HT1080 (cell line): ENCODE measurements around the gene PLIN3. TPM values are rescaled to one million over a fixed set of nuclear protein-coding genes. Genes with fewer than 3 reads are reported as not detected.
"Not testable (repeated sequence)": the region's sequence is repeated elsewhere in the genome, so short reads cannot be mapped to it uniquely, and the experiment has no call there.

Experiments
- DNase-seq: peaks from one replicate; pipeline ENCODE4 v3.0.0-alpha.2; 2015; ENCODE audit warnings: low read depth
- polyA plus RNA-seq, 2 experiments: library from polyadenylated mRNA; depleted of rRNA; stranded (reverse); fragments of >200 nt; gene quantifications; 2 replicates each; pipeline ENCODE4 v1.2.3, GENCODE V29; 2015
- total RNA-seq: library from RNA; depleted of rRNA; stranded (reverse); fragments of >200 nt; shearing (Covaris generic); gene quantifications from 2 replicates; pipeline ENCODE4 v1.2.3, GENCODE V29; 2014; rRNA removed

PLIN3 gene, protein sequence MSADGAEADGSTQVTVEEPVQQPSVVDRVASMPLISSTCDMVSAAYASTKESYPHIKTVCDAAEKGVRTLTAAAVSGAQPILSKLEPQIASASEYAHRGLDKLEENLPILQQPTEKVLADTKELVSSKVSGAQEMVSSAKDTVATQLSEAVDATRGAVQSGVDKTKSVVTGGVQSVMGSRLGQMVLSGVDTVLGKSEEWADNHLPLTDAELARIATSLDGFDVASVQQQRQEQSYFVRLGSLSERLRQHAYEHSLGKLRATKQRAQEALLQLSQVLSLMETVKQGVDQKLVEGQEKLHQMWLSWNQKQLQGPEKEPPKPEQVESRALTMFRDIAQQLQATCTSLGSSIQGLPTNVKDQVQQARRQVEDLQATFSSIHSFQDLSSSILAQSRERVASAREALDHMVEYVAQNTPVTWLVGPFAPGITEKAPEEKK
- total RNA-seq = 65.7 and 75.6 TPM in 2 replicates
- 116 and 123 TPM in 2 replicates for polyA plus RNA-seq (2015; cell fraction: cytosol; rRNA removed)
- 85.8 and 102 TPM in 2 replicates for polyA plus RNA-seq (2015; cell fraction: nucleus; rRNA removed)

- peak; percentile 80 for DNase-seq
Measured at GRCh38 chr19:4867534-4868285, at the start of gene PLIN3. Gene PLIN3, minus strand, starts transcription at chr19:4867667. Its CDS starts 6,273 bp downstream, at chr19:4861394.

DNA sequence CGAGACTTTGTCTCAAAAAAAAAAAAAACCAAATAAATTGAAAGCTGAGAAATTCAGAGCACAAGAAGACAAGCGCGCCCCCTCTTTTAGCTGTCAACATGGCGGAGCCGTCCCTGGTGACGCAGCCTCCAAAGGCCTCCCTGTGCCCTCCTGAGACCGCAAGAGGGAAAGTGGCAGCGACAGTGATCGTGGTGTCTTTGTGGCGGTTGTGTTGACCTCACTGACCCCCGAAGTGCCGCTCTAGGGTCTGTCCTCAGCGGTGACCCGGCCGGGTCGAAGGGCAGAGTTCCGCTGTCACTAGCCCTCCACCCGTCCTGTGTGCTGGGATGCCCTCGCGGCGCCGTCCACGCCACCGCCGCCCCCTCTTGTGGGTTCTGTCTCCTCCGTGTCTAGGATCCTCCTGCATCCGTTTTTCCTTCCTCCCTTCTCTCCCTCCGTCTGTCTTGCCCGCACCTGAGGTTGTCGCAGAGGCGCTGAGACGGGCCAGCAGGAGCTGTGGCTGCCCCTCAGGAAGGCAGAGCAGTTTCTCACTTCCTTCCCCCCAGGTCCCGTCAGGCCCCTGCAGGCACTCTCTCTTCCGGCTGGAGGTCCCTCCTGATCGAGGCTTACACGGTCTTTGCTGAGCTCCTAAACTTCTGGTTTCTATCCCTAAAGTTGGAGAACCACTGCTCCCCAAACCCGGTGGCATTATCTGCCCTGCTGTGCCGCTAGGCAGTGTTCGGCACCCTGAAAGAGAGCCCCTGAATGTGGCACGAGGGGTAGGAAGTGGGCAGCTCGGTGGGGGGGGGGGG is 49.0 kb upstream of the PLIN3 start:
- DNase-seq = no peak

- DNase-seq = peak; percentile 61
Measured at GRCh38 chr19:4914736-4915501, 47.5 kb upstream of the PLIN3 start.

DNA sequence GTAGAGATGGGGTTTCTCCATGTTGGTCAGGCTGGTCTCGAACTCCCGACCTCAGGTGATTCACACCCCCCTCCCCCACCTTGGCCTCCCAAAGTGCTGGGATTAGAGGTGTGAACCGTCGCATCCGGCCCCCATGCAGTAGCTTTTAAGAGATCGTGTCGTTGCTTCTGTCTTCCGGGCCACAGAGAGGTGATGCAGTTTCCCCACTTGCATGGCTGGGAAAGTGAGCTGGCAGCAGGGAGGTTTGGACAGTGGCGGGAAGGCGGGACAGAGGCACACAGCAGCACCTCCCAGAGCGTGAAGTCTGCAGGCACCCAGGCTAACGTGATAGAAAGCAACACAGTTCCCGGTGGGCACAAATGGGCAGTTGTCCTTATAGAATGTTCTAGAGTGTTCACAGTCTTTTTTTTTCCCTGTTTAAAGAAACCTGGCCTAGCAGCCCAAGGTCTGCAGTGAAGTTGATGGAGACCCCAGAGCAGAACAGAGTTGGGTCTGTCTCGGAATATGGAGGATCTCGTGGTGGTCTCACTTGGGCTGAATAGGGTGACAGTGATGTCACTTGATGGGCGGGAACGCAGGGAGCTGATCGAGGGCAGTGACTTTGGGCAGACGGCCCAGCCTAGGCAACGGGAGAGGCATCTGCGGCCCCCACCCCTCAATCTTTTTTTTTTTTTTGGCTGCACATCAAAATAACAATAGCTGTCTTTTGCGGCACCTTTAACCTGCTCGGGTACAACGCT is 46.7 kb upstream of the PLIN3 start:
- no peak for DNase-seq

GRCh38 chr19:4911786-4912672 is 44.6 kb upstream of the PLIN3 start:
- peak; percentile 98 for DNase-seq

DNA sequence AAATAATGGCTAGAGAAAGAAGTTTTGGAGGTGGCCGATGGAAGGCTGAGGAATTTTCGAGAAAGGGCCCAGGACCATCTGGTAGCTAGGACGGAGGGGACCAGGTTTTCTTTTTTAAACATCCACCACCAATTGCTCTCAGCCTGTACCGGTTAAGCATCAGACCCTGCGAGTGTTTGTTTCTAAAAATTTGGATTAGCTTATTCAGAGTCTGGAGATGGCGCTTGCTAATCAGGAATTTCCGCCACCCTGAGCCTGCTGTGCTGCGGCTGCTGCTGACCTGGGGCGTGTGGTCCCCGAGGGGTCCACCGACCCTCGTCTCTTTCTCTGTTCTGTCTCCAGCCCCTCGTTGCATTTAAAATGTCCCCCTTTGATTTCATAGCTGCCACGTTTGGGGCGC is 43.8 kb upstream of the PLIN3 start:
- no peak for DNase-seq

DNA sequence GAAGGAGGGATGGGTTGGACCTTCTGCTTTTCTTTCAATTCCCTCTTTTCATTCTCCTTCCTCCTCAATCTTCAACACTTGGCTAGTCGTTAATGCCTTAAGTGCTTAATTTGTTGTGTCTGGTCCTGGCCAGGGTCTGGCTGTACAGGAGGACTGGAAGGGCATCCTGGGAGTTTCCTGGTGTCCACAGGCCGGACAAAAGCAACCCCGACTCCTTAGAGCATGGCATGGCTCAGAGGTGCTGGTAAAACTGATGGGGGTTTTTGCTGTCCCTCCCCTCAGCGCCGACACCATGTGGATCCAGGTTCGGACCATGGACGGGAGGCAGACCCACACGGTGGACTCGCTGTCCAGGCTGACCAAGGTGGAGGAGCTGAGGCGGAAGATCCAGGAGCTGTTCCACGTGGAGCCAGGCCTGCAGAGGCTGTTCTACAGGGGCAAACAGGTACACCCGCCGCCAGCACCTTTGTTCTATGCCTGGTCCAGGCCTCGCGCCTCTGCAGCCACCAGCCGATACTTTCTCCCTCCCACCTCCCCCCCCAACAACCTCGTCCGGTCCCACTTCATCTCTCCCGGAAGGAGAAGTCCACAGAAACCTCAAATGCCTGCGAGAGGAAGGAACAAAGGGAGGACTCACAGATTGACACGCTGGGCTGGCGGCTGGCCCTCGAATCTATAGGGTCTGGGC is 43.3 kb upstream of the PLIN3 start:
- peak; percentile 43 for DNase-seq

DNA sequence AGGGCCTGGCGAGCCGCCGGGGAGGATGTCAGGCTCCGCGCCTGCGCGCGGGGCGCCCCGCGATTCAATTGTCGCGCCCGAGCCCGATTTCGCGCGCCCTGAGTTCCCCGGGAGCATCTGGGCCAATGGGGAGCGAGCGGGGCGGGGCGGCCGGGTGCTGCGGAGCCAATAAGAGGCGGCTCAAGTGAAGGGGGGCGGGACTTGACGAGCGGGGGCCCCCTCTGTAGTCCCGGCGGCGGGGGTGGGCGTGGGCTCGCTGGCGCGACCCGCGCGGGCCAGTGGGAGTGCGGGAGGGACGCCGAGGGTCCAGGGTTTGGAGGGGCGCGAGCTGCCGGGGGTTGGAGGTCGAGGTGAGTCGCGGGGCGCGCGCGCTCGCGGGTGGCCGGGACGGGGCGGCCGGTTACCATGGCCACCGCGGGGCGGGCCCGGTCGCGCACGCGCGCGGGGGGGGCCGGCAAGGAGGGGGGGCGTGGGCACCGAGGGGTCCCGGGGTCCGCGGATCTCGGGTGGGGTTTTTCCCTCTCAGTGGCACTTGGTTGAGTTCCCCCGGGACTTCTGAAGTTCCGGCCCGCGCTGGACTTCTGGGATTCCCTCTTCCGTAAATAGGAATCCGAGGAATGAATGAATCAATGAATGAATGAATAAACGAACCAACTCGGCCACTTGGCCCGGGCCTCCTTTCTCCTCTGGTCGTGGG is 42.6 kb upstream of the PLIN3 start:
- DNase-seq = peak; percentile 76

DNA sequence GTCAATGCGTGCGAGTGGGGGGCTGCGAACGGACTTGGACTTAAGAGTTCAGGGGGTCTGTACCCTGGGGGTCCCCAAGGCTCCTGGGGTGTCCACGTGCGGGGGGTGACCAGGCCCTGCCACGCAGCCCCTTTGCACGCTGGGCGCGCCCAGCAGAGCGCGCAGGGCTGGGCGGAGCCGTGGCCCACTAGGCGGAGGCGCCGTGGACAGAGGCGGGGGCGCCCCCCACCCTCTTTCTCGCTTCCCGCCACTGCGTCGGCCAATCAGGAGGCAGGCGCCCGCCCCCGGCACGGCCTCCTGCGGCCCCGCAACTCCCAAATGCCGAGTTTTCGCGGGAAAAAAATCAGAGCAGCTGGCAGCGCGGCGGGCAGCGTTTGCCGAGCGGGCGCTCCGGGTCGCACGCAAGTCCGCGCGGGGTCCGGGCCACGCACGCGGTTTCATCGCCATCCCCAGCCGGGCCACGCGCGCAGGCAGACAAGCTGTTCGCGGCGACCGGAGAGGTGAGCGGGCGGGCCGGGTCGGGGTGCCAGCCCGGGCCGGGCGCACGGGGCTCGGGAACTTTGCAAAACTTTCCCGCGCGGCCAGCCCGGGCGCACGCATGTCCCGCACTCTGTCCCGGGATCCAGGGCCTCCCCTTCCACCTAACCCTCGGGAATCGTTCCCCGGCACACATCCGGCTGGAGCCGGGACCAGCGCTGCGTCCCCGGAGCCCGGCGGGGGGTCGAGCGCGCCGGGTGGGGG is 41.9 kb upstream of the PLIN3 start, which contains the start of gene UHRF1:
Gene UHRF1, plus strand, starts transcription at position 346 of the 741 bp plus-strand sequence. CDS start 1,385 bp downstream, outside the sequence.
- DNase-seq = peak; percentile 18

GRCh38 chr19:4908781-4909155 is 41.3 kb upstream of the PLIN3 start:
- no peak for DNase-seq

- no peak for DNase-seq
Measured at GRCh38 chr19:4908360-4908759, 40.9 kb upstream of the PLIN3 start.

DNA sequence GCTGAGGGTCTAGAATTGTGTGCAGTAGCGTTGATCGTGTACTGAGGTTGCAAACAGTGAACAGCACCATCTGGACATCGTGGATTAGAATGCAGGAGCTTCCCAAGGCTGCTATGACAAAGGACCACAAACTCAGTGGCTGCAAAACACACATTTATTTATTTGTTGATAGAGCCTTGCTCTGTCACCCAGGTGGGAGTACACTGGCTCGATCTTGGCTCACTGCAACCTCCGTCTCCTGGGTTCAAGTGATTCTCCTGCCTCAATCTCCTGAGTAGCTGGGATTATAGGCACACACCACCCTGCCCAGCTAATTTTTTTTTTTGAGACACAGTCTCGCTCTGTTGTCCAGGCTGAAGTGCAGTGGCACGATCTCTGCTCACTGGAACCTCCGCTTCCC is 39.5 kb upstream of the PLIN3 start:
- no peak for DNase-seq

DNA sequence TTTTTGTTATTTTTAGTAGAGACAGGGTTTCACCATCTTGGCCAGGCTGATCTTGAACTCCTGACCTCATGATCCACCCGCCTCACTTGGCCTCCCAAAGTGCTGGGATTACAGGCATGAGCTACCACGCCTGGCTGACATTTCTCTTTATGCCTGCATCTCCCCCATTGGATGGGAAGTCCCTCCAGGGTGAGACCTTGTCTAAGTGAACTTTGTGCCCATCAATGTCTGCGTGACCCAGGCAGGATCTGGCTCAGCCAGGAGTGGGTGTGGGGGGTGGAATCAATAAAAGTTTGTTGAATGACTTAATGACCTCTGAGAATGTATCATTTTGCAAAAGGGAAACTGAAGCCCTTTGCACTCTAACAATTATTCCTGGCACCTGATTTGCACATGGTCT is 37.0 kb upstream of the PLIN3 start:
- no peak for DNase-seq

GRCh38 chr19:4902796-4903195 is 35.3 kb upstream of the PLIN3 start, which contains the start of gene ARRDC5:
Gene ARRDC5, minus strand, starts transcription at chr19:4902896. Its CDS starts 71 bp downstream, at chr19:4902825.
- no peak for DNase-seq

DNA sequence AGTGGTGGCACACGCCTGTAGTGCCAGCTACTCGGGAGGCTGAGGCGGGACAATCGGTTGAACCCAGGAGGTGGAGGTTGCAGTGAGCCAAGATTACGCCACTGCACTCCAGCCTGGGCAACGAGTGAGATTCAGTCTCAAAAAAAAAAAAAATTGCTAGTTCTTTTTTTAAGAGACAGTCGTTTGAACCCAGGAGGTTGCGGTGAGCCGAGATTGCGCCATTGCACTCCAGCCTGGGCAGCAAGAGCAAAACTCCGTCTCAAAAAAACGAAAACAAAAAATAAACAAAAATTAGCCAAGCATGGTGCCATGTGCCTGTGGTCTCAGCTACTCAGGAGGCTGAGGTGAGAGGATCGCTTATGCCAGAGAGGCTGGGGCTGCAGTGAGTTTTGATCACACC is 33.4 kb upstream of the PLIN3 start:
- DNase-seq = not testable (repeated sequence)

- DNase-seq = no peak
Measured at GRCh38 chr19:4897146-4897545, 29.7 kb upstream of the PLIN3 start.

- DNase-seq = peak; percentile 50
Measured at GRCh38 chr19:4896372-4896771, 28.9 kb upstream of the PLIN3 start.
